Prostate gland (tissue), 2 donors: ENCODE results near the gene MIOS.

ENCODE experiments used
- POLR2AphosphoS5 ChIP-seq: sonication (generic); formaldehyde crosslinking; IDR thresholded peaks from one replicate; pipeline ENCODE4 v1.6.1; 2017; ENCODE audit warnings: antibody characterized with exemption
- TF ChIP-seq, protein P1 (sequence below), 4 experiments: fragments of 200-600 bp in 2 of 4; fragments of 450-650 bp in 2 of 4; sonication (generic) in 2 of 4; IDR thresholded peaks; 1 replicate in 3 of 4; 2 replicates in 1 of 4; pipeline ENCODE4 v1.5.1; 2016 to 2019; ENCODE audit warnings: antibody characterized with exemption in 4 of 4, mild to moderate bottlenecking in 2 of 4, moderate library complexity in 2 of 4

DNA sequence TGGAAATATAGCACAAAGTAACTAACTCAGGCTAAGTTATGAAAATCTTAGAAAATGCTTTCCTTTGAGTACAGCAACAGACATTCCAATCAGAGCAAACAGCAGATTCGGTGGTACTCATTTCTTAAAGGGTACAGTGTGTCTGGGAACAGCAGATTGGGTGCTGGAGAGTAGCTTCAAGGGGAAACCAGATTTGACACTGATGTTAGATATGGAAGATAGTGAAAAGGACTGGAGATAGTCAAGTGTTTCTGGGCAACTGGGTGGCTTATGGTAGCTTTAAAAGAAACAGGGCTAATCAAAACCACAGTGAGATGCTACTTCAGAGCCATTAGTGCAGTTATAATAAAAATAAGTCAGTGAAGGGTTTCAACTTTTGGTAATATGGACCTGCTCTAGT lies 61.8 kb downstream of the MIOS start:
- TF ChIP-seq, protein P1, sequence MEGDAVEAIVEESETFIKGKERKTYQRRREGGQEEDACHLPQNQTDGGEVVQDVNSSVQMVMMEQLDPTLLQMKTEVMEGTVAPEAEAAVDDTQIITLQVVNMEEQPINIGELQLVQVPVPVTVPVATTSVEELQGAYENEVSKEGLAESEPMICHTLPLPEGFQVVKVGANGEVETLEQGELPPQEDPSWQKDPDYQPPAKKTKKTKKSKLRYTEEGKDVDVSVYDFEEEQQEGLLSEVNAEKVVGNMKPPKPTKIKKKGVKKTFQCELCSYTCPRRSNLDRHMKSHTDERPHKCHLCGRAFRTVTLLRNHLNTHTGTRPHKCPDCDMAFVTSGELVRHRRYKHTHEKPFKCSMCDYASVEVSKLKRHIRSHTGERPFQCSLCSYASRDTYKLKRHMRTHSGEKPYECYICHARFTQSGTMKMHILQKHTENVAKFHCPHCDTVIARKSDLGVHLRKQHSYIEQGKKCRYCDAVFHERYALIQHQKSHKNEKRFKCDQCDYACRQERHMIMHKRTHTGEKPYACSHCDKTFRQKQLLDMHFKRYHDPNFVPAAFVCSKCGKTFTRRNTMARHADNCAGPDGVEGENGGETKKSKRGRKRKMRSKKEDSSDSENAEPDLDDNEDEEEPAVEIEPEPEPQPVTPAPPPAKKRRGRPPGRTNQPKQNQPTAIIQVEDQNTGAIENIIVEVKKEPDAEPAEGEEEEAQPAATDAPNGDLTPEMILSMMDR (IDR thresholded peaks at IDR 0.05): no peak
- no peak for TF ChIP-seq POLR2AphosphoS5
